Dermis blood vessel endothelial cell (primary cell): ENCODE measurements around the gene FMC1. TPM values are rescaled to one million over a fixed set of nuclear protein-coding genes. Genes with fewer than 3 reads are reported as not detected.
"Not testable (repeated sequence)": the region's sequence is repeated elsewhere in the genome, so short reads cannot be mapped to it uniquely, and the experiment has no call there.

Experiments used
- DNase-seq: peaks from one replicate; pipeline ENCODE4 v3.0.0; 2010
- total RNA-seq: library from RNA; depleted of rRNA; stranded (reverse); fragments of >200 nt; gene quantifications from 2 replicates; pipeline ENCODE4 v1.2.3, GENCODE V29; 2014

Gene FMC1
- total RNA-seq, 1 donor from 2014 or later: 9.7 TPM

DNA sequence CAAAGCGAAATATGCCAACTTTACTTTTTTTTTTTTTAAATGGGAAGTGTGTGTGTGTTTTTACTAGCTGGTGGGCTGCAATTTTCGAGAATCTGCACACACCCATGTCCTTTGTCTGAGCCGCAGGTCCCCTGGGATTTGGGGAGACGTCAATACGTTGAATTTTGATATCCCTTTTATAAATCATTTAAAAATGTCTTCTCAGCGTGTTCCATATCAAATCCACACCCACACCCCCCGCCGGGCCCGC, 404 bp upstream of the FMC1 start:
- no peak for DNase-seq

DNA sequence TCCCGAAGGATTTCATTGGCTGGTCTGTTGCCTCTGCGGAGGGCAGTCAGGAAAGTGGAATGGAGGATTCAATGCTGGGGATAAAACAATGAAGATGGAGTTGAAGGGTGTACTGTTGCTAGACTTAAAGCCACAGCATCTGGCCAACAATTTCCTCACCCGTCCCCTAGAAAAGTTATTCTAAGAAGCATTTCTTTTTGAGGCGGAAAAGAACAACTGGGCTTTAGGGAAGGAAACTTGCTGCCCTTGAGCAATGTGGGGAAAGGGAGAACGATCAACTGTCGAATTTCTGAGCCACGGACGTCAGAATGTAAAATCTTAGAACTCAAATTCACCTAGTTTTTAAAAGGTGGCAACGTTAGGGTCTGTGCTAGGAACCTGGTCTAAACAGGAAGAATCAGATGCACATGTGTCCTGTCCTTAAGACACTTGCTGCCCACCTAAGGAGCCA, 664 bp downstream of the FMC1 start:
- no peak for DNase-seq

DNA sequence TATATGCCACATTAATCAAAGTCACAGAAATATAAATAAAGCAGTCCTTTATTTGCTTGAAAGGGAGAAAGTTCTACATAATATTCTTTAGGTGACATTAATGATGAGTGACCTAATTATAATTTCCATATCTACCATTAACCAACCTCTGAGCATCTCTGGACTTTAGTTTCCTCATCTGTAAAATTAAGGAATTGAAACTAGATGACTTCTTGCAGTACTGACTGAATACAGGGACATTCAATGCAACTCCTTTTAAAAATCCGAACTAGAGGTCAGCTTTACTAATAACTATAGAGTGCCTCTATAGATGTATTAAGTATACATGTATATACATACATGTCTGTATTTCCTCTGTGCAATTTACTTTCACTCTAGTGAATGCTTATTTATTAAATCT, 3.9 kb downstream of the FMC1 start:
- no peak for DNase-seq

DNA sequence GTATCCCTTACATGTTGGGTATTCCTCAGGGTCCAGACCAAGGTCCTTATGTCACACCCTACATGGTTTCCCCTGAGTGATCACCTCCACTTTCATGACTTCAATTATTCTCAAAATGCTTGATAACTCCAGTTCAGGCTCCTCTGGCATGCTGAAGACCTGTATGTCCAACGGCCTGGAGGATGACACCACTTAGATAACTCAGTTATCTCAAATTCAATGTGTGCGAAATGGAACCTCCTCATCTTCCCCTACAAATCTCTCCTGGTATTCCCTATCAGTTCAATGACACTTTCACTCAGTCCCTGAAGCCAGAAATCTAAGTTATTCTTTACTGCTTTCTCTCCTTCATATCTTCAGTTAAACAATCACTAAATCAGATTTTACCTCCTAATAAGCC, 9.9 kb downstream of the FMC1 start:
- no peak for DNase-seq

DNA sequence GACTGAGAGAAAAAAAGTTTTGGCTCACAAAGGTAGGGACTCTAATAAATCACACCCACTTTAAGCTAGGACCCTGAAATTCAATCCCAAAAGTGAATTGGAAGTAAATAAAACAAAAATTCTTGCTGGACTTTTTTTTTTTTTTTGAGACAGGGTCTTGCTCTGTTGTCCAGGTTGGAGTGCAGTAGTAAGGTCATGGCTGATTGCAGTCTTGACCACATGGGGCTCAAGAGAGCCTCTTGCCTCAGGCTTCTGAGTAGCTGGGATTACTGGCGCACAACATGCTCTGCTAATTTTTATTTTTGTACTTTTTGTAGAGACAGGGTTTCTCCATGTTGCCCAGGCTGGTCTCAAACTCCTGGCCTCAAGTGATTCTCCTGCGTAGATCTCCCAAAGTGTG, 13.6 kb downstream of the FMC1 start:
- DNase-seq: no peak

DNA sequence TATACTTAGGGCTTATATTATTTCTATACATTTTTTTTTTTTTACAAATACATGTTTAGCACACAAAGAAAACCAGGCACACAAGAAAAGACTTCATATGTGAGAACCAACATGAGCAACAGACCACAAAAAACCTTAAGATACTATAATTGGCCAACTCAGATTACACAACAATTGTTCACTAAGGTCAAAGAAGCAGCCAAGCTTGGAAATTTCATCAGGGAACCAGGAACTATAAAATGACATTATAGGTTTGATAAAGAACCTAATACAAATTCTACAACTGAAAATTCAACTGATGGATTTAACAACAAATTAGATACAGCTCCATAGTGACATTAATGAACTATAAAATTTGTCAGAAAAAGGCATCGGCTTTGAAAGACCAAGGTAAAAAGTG, 14.2 kb downstream of the FMC1 start:
- no peak for DNase-seq

DNA sequence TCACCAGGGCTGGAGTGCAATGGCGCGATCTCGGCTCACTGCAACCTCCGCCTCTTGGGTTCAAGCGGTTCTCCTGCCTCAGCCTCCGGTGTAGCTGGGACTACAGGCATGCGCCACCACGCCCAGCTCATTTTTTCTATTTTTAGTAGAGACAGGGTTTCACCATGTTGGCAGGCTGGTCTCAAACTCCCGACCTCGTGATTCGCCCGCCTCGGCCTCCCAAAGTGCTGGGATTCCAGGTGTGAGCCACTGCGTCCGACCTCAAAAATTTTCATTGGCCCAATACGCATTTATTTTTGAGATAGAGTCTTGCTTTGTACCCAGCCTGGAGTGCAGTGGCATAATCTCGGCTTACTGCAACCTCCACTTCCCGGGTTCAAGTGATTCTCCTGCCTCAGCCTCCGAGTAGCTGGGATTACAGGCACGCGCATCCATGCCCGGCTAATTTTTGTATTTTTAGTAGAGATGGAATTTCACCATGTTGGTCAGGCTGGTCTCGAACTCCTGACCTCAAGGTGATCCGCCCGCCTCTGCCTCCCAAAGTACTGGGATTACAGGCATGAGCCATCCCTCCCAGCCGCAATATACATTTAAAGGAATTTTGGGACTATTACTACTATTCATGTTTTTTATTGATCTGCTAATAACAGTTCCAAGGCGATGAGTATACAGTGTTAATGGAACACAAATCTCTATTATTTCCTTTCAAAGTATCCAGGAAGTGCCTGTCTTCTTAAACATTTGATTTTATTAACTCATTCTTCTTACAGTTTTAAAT, 16.8 kb downstream of the FMC1 start:
- not testable (repeated sequence) for DNase-seq

DNA sequence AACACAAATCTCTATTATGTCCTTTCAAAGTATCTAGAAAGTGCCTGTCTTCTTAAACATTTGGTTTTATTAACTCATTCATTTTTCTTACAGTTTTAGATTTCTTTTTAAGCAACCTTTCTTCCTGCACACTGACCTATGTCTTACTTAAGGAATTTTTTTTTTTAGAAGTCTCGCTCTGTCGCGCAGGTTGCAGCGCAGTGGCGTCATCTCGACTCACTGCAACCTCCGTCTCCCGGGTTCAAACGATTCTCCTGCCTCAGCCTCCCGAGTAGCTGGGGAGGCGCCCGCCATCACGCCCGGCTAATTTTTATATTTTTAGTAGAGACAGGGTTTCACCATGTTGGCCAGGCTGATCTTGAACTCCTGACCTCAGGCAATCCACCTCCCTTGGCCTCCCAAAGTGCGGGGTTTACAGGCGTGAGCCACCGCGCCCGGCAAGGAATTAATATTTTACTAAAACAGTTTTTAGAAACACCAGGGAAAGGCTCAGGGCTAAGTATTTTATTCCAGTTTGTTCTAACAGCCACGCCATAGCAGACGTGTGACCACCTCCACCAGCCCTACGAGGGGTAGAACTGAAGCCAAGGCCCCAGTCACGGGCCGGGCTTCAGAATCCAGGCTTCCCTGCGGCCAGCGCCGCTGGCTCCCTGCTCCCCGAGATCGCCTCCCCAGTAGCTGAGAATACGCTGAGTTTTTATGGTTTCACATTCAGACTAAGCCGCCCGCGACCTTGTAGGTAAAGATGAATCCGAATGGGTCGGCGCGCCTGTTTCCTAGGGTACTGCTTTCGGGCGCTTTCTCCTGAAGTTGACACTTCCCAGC, 17.6 kb downstream of the FMC1 start:
- DNase-seq: peak; percentile 61

DNA sequence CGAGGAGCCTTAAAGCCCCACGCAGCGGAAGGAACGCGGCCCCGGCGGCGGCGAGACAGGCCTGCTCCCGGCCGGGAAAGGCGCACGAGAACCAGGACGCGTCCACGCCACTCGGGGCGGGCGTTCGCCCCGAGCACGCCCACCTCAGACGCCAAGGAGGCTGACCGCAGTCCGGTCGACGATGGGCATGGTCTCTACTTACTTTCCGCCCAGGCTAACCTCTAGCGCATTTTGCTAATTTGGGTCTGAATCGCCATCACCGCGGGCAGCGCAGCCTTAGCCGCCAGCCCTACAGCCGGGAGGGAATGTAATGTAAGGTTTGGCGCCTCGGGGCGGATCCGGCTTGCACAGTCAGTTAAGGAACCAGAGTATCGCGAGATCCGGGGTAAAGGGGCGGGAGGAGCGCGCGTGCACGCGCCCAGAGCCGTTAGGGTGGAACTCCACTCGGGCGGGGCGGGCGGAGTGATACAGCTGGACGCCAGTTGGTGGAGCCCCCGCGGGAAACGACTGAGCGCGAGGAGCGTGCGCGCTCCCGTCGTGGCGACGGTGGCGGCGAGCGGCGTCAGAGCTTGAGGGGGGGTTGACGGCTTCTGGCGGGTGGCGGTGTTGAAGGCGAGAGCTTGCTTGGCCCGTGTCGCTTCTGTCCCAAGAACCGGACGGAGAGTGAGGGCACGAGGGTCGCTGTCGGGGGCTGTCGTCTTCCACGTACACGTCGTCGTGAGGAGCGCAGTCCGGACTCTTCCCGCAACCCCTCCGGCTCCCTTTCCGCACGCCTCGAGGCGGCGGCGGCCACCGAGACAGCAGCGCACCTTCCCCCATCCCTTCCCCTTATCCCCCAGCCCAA, 18.5 kb downstream of the FMC1 start, which contains the start of gene LUC7L2:
Gene LUC7L2 (plus strand): TSS at position 529 of the 844 bp plus-strand sequence. CDS start 368 bp downstream, outside the sequence.
- DNase-seq: peak; percentile 99

DNA sequence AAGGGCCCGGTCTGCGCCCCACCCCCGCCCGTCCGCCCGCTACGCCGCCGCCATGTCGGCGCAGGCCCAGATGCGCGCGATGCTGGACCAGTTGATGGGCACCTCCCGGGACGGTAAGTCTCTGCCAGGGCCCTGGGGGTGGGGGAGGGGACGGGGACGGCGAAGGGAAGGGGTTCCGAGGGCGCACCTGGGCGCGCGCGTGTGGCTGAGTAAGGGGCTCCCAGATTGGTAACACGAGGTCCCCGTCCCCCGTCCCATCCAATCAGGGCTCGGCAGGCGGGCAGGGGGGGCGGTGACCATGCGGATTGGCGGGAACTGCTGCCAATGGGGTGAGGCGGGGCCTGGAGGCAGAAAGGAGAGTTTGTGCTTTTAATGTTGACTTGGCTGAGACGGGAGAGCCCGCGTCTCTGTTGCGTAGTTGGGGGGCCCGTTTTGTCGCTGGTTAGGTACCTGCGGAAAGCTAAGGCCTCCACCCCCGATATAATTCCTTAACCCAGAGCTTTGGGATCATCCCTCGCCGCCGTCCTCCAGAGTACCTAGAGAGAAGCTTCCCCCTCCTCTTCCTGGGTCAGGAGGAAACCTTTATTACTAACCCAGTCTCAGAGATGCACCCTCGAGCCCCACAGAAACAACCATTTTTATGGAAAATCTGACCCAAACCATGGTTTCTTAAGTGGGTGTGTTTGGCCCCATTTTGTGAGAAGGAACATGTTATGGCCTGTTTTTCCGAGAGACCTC, 19.2 kb downstream of the FMC1 start:
- peak; percentile 97 for DNase-seq

DNA sequence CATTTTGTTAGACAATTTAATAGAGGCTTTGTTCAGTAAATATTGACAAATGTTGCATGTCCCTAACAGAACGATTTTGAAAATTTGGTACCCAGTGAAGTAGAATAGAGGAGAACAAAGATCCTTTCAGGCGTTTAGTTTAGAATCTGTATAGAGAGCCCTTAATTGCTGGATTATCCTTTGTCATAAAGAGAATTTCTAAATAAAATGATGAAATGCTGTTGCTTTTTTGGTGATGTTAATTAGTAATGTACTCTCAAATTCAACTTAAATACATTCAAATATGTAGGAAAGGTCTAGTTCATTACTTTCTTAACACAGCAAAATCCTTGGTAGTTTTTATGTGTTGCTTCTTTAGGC, 19.8 kb downstream of the FMC1 start:
- no peak for DNase-seq

DNA sequence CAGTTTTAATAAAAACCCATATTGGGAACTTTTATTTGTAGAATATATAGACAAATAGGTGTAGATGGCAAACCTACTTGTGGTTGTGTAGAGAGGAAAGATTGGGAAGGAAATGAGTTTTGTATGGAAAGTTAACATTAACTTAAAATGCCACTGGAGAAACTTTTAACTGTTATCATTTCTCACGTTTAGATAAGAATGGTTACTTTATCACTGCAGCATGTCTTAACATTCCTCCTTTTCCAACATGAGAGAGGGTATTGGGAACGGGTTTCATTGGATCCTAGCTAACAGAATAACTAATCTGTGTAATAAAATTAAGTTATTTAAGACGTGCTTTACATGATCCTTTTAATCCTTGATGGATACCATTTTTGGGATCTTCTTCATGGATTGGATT, 20.4 kb downstream of the FMC1 start:
- DNase-seq: peak; percentile 5

DNA sequence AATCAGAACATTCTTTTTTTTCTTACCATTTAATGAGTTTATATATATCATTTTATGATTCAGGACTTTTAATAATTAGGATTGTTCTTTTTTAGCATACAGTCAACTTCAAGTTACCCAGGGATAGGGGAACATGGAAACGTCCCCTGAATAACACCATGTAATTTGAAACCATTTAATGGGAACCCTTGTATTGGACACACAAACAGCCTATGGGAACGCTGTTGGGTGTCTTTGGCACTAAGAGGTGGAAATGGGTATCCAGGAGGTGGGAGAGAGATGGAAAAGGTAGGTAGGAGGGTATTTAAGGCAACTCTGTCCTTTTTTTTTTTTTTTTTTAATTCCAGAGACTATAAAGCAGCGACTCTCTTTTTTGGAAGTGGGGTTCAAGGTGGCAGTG, 21.2 kb downstream of the FMC1 start:
- DNase-seq: peak; percentile 10

DNA sequence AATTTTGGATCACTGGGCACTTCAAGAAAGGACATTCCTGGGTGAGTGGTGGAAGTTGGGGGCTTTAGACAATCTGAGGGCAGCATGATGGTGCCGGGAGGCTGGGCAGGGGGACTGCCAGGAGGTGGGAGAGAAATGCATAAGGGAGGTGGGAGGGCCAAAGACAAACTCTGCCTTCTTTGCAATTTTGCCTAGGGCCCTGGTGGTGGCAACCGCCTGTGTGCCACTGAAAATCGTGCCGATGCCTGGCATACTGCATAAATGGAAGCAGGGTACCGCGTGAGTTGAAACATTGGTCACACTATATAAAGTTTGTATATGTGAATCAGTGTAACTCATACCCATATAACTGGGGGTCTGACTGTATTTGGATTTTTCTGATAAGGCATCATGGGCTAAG, 21.8 kb downstream of the FMC1 start:
- no peak for DNase-seq

DNA sequence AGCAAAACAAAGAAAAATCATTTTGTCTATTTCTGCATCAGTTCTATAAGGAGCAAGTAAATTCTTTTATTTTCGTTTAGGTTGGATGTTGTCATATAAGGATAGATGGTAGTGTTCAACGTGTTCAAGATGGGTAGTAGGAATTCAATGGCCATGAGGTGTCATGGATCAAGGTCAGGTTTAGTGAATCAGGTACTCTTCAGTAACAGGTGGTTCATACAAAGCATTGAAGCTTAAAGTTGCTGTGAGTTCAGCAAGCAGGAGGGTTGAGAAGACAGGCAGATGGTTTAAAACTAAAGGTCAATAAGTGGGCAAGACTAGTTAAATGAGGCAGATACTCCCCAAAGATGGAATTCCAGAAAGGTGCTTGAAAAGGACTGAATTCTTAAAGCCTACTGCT, 24.2 kb downstream of the FMC1 start:
- no peak for DNase-seq

DNA sequence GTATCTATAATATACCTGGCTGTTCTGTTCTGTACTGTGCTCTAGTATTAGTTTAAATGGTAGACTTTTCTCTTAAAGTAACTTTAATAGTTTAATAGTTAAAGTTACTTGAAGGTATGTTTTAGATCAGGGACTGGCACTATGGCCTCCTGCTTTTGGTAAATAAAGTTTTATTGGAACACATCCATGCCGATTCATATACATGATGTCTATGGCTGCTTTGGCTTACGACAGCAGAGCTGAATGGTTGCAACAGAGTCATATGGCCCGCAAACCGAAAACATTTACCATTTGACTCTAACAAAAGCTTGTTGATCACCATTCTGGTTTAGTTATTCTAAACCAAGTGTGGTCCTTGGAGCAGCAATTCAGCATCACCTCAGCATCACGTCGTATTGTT, 25.3 kb downstream of the FMC1 start:
- no peak for DNase-seq

DNA sequence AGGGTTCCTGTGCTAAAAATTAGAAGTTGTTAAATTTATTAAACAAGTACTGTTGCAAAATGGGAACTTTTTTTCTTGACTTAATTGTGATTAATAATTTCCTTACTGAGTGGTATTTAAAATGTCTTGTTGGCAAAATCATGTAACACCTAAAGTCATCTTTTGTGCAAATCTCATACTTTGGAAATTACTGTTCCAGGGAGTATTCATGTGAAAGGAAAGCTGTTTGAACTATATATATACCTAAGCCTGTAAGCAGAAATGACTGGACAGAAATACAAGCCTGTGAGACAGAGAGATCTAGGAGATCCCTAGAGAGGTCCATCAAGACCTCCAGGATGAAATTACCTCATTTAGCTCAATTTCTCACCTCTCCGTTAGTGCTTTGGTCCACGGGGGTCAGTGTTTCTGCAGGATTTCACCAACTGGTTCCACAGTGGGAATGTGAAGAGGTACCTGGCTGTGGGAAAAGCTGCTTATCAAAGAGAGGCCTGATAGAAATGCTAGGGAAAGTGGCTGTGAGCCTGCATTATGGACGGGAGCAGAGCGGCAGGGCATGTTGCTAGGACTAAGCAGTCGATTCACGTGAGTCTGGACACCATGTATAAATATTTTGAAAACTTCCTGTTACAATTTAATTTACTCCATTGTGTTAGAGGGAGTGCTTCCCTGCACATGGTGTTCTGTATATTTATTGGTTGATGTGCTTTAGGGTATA, 26.5 kb downstream of the FMC1 start:
- no peak for DNase-seq

DNA sequence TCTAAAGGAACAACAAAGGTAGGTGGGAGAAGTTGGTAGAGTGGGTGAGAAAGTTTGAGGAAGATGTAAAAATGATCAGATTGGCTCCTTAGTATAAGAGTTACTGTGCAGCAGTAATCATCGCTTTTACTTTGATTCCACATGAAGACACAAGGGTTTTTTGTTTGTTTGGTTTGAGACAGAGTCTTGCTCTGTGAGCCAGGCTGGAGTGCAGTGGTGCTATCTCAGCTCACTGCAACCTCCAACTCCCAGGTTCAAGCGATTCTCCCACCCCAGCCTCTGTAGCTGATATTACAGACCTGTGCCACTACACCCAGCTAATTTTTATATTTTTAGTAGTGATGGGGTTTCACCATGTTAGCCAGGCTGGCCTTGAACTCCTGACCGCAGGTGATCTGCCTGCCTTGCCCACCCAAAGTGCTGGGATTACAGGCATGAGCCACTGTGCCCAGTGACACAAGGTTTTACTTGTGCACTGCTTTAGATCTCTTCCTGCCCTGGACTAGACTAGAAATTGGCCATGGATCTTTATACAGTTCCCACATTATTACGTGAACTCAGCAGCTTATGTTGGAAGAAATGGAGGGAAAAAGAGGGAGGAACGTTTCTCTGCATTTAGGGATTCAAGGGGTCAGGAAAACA, 29.3 kb downstream of the FMC1 start:
- DNase-seq: no peak

DNA sequence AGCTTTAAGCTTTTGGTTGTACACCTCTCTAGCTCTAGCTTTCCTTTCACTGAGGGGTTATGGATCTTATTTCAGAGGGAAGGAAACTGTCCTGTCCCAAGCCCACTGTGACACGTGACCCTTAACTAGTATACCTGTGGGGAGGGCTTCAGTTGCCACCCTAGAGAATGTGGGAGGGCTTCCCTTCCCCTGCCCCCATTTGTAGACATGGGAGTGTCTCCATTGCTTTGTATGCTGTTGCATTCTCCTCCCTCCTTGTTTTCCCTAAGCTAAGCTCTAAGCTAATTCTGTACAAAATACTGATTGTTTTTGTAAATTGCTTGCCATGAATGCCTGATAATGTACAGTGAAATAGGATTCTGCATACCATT, 29.8 kb downstream of the FMC1 start:
- DNase-seq: no peak

DNA sequence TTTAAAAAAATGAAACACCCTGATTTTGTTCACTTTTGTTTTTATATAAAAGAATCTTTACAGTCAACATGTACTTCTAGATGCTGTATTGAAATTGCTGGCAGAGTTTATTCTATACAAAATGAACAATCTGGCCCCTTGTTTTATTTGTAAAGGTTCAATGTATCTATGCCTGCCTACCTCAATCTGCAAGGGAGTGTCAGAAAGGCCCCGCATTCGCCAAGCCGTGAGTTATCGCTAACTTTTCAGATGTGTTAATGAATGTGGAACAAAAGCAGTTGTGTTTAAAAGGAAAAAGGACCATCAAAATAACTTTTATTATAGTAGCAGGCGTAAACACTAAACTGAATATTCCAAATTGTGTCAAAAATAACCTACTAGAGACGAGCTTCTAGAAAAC, 33.1 kb downstream of the FMC1 start:
- DNase-seq: no peak

DNA sequence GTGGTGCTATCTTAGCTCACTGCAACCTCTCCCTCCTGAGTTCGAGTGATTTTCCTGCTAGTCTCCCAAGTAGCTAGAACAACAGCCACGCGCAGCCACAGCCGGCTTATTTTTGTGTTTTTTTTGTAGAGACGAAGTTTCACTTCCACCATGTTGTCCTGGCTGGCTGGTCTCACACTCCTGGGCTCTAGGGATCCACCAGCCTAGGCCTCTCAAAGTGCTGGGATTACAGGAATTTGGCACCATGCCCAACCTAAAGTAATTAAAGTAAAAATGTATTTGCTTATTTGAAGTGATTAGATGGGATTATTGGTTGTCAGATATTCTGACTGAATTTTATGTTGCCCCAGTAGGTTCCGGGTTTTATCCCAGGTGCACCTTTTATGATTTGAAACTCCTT, 41.3 kb downstream of the FMC1 start:
- no peak for DNase-seq

DNA sequence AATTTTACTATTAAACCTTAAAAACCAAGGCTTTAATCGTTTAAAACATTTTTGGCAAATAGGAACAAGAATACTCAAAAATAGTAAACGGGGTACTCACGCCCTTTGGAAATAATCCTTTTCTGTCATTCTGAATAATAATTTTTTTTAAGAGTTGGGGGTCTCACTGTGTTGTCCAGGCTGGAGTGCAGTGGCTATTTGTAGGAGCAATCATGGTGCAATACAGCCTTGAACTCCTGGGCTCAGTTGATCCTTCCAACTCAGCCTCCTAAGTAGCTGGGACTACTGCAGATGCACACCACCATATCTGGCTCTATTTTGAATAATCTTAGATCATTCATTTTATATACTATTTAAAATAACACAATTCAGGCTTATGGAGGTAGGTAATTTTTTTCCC, 43.5 kb downstream of the FMC1 start:
- DNase-seq: no peak
